Endothelial cell of hepatic sinusoid (primary cell): ENCODE measurements around the gene VDAC1.
"Not testable (repeated sequence)": the region's sequence is repeated elsewhere in the genome, so short reads cannot be mapped to it uniquely, and the experiment has no call there.

Experiments used
- in situ Hi-C: cut with HindIII; loops from 2 replicates; pipeline ENCODE4 v1.10.0; 2017; ENCODE audit warnings: low sequenced_read_pairs

VDAC1 gene

DNA sequence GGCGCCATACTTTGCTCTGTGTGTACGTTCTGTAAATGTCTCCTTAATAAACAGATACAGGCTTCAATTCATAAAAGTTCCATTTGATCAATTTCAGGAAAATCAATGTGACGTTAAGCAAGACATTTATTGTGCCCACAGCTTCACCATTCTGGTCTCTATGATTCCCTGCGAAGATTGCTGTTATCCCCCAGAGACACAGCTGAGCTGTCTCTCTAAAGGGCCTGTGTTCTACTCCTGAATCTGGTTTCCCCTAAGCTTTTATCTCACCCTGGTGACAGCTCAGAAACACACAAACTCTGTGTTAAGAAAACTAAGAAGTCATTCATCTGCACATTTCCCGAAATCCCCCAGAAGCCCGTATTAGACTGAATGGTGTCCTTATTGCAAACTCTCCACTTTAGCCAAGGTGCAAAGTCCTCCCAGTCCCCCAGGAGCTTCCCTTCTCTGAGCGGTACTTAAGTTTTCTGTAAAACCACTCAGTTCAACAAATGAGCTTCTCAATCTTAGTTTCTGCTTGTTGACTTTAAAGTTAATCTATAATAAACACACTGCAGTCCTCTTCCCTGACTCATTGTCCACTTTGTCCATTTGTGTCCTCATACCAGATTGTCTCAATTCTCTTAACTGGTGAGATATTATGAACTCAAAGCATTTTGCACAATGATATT lies 35.0 kb downstream of the VDAC1 start:
- in situ Hi-C loops: no loop called here

DNA sequence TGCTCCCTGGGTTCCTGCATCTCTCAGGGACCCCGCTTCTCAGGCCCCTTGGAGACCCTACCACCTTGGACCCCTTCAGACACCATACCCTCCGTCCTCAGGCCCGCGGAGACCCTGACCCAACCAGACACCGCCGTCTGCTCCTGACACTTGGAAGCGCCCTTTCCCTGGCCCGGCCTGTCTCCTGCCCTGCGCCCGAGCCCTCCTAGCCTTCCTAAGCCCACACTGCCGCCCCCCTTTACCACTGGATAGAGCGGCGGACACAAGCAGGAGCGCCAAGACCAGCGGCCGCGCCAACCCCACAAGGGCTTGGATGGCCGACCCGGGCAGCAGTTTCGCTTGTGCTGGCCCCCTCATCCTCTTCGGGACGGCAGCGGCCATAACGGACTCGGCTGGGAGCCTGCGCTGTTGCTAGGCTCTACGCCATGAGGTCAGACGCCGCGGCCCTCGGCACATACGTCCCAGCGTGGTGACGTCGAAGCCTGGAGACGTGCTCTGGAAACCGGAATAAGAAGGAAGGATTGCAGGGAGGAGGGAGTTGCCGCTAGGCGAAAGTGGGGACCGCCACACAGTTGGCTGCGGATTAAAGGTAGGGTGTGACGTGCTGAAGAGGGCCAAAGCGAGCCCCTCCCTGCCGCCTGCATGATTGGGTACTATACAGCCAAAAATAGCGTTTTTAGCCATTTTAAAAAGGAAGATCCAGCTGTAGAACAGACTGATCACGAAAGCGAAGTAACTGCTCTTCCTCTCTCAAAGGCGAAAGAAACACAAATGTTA lies 36.4 kb downstream of the VDAC1 start, which contains the start of gene C5orf15:
TSS of gene C5orf15 (minus strand) at position 422 of the 777 bp plus-strand sequence. CDS start at position 381, 41 bp downstream.
- in situ Hi-C loops: no loop called here

DNA sequence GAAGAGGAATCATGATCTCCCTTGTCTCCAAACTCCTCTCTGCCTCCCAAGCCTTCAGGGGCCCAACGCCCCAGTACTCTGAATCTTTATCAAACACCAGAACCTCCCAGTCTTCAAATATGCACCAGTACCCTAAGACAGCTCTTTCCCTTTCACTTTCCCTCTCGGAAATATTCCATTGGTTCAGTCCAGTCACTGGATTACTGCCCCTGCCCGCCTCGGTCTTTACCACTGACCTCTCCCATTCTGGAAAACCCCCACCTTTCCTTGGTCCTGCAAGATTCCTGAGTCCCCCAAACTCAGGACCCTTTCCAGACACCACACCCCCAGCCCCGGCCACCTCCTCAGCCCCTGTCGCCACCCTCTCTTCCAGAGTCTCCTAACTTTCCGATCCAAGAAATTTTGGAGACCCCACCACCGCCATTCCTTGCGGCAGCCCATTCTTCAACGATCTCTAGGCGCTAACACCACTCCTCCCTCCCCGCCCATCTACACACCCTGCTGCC lies 37.0 kb downstream of the VDAC1 start:
- in situ Hi-C loops: no loop called here

DNA sequence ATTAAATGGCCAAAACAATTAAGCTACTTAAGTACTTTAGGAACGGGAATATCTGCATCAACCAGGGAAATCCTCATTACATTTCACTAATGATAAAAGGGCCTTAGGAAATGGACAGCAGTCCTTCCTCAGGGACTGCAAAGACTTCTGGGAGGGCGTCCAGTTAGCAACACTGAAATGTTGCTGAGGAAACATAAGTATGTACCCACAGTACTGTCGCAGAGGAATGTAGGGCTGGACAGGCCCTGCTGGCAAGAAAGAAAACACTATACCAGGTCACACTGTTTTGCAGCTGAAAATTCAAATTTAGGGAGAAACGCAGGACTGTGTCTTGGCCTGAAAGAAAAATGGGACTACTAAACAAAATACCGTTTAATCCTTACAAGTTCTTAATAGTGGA lies 37.7 kb downstream of the VDAC1 start:
- in situ Hi-C loops: no loop called here

DNA sequence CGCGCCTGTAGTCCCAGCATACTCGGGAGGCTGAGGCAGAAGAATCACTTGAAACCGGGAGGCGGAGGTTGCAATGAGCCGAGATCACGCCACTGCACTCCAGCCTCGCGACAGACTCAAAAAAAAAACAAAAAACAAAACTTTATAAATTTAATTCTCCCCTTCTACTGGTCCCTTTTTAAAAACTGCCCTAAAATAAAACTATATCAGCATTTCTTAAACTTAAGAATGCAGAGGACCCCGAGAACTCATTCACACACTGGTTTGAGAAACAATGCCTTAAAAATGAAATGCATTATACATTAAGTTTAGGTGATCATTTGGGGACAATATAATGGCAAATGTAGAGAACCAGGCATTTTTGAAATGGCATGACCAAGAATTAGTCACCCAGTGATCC lies 38.7 kb downstream of the VDAC1 start:
- in situ Hi-C loops: no loop called here

DNA sequence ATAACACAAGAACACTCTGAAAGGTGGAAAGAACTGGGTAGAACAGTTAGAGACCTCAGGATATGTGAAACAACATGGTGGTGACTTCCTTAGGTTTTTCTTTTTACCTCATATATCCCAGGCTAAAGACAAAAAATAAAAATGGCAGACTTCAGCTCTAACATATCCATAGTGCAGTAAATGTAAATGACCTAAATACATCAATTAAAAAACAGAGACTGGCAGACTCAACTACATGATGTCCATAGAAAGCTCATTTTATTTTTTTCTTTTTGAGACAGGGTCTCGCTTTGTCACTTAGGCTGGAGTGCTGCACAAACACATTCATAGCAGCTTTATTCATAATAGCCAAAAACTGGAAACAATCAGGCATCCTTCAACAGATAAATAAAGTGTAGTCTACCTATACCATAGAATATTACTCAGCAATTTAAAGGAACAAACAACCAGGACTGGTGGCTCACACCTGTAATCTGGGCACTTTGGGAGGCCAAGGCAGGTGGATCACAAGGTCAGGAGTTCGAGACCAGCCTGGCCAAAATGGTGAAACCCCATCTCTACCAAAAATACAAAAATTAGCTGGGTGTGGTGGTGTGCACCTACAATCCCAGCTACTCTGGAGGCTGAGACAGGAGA lies 41.2 kb downstream of the VDAC1 start:
- in situ Hi-C loops: no loop called here

DNA sequence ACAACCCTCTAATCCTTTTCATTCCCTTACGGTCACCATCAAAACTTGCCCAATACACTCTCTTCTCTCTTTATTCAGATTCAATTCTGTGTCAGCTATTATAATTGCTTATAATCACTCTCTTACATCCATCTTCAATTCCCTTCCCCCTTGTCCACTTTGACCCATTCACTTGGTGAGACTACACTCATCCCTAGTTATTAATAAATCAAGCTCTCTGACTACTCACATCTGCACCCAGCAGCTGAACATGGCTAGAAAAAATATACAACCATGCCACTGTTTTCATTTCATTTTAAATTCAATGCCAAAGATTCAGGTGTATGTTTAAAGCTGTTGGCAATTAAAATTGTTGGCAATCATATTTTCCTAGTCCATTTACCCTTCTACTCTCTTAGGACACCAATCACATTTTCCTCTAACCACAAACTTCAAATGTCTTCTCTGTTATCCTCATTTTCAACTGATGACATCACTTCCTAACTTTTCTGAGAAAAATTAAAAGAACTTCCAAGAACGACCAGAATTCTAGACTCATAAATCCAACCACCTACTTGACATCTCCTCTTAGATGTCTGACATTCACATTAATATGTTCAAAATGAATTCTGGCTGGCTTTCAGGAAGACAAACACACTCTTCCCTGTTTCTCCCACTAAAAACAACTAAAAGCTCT lies 41.8 kb downstream of the VDAC1 start:
- in situ Hi-C loops: no loop called here

DNA sequence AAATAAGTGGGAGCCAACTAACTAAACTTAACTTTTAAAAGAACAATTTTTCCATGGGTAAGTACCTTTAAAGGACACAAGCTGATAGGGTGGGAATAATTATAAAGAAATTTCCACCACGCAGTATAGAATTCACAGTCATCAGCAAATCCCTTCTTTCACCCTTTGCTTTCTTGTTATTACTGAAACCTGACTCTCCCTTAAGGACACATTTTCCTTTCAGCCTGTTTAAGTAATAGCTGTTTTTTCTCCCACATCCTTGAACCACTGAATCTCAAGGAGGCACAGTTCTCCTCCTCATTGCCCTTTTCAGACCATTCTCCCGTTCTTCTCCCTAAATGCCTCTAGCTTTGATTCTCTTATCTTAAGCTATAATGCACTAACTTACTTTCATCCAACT lies 42.6 kb downstream of the VDAC1 start:
- in situ Hi-C loops: no loop called here

DNA sequence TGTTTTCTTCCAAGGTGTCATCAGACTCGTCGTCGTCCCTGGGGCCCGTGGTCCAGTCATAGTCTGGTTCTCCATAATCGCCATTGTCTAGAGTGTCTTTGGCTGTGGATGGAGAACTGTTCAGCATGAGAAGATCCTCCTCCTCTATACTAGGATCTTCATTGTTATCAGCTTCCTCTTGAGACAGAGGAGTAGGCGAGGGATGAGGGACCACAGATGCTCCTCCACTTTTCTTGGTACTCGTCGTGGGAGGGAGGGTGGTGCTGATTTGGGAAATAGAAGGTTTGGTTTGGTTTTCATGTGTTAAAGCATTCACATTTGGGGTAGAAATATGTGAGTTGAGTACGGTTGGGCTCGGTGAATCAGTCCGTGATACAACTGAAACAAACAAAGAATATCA lies 45.1 kb downstream of the VDAC1 start:
- in situ Hi-C loops: no loop called here

DNA sequence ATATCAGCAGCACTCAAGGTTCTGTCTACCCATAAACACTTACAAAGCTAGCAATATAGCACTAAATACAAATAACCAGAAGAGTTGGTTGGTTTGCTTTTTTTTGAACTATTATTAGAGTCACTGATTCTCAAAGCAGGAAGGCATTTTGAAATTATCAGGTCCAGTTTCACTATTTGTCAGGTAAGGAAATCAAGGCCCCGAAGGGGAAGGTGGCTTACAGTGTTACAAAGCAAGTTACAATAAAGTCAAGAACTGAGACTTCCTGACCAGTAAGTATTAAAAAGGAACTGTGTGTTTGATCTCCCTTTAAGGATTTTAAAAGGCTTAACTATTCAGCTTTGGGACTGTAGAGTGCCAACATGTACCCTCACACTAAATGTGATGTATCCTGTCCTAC lies 47.2 kb downstream of the VDAC1 start:
- in situ Hi-C loops: no loop called here

DNA sequence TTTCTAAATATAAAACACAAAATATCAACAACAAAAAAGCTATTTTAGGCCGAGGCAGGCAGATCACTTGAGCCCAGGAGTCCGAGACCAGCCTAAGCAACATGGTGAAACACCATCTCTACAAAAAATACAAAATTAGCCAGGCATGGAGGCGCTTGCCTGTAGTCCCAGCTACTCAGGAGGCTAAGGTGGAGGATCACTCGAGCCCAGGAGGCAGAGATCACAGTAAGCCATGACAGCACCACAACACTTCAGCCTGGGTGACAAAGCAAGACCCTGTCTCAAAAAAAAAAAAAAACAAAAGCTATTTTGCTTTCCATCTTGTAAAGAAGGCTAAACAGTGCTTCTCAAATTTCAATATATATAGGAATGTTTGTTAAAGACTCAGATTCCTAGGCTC lies 47.7 kb downstream of the VDAC1 start:
- in situ Hi-C loops: no loop called here

DNA sequence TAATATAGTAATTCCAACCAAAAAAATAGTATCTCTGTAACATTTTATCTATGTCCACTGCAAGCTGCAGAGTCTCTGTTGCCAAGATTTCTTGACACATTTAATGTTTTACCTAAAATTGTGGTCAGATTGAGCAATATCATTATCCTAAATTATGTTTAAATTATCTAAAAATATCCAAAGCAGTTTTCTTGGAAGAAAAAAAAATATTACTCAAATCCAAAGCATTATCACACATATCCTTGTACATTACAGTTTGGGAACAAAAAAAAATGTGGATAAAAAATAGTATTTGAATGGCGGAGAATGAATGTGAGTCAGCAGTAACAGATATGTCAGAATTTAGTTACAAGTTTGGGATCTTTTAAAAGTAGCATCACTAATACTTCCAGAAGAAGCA lies 48.6 kb downstream of the VDAC1 start:
- in situ Hi-C loops: not testable (repeated sequence)

DNA sequence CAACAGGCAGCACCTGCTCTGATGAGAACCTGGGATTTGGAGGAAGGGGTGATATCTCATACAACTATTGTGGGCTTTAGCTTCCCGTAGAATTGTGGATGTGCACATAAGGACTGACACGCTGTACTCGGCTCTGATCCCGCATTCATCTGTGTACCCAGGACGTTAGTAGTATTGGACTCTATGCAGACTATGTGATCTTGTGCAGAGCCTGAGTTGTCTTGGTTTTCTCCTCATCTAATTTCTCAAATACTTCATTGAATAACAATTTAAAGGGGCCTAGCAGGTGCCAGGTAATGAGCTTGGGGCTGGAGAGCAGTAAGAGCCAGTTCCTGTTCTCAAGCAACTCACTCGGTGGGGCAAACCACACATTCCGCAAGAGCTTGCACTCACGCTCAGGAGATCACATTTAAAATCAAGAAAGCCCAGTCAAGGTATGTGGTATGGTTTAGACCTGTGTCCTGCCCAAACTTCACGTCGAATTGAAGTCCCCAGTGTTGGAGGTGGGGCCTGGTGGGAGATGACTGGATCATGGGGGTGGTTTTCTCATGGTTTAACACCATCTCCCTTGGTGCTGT lies 51.1 kb downstream of the VDAC1 start:
- in situ Hi-C loops: no loop called here

DNA sequence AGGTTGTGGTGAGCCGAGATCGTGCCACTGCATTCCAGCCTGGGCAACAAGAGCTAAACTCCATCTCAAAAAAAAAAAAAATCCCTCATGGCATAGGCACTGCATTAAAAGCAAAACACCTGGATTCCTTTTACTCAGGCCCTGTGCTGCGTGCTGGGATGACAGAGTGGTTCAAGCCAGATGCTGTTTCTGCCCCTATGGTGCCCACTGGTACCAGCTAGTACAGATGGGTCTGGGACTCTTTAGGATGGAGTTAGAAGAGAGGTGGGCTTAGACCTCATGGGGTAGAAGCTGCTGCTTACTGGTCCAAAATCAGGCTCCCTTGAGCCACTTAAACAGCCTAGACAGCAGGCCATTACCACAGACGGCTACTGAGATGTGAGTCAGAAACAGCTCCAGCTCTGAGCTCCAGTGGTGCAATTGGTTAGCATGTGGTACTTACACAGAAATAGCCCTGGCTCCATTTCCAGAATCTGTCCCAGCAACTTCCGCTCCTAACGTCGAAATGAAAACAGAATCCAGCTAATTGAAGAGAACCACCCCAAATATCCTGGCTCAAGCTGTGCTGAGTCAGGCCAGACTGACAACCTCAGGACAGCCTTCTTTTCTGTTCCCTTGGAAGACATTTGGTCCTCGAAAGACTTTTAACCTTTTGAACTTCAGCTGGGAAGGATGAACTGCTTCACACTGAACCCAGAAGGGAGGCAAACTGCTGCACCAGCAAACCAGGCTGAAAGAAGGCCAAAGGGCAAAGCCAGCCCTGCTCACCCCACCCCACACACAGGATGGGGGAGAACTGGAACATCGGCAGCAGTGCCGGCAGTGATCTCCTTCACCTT lies 51.8 kb downstream of the VDAC1 start:
- in situ Hi-C loops: no loop called here

DNA sequence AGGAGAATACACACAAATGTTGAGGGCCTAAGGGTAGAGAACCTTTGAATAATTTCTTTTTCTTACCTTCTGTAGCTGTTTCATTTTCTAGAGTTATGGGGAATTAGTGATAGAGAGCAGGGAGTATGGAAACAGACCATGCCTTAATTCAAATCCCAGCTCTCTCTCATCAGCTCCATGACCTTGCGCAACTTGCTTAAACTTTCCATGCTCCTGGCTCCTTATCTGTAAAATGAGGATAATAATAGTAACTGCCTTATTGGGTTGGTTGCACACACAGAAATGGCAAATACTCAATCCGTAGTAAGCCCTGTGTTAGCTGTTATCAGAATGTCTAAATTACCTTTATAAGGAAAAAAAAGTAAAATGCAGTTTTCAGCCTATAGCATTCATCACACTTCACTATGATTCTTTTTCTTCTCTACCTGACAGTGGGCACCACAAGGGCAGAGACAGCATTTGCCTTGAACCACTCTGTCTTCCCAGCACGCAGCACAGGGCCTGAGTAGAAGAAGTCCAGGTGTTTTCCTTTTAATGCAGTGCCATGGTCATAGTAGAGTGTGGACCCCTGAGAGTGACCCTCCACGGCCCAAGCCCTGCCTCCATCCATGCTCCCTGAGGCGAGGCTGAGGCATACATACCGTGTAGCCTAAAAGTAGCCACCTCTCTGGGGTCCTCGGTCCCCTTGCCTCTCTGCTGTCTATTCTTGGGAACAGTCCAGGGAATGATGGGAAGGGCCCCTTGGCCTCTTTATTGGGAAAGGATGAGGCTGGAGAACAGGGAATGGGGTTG lies 53.8 kb downstream of the VDAC1 start:
- in situ Hi-C loops: no loop called here

DNA sequence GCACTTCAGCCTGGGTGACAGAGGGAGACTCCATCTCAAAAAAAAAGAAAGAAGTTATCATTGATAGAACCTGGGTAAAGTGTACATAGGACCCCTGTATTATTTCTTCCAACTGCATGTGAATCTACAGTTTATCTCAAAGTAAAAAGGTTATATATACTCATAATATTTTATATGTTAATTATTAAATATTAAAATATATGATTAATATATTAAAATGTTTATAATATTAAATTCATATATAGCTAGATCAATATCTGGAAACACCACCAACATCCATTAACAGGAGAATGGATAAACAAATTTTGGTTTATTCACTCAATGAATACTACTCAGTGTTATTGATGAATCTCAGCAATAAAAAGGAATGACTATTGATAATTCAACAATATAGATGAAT lies 56.1 kb downstream of the VDAC1 start:
- in situ Hi-C loops: no loop called here

DNA sequence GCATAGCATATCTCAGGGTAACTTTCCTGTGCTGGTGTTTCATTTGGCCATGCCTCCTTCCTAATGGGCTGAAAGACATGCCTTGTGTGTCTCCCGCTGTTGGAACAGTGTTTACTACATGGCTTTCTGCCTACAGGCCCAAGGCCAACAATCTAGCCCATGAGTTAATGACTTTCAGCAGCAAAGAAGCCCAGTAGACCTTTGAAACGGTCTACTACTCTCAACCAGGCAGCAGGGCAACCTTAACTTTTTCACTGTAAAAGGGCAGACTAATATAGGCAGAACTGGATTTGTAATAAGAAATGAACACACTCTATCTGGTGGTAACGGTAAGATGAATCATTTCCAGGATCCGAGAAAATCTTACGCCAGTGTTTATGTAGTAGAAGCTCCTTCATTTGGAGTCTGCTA lies 57.3 kb downstream of the VDAC1 start:
- in situ Hi-C loops: no loop called here

DNA sequence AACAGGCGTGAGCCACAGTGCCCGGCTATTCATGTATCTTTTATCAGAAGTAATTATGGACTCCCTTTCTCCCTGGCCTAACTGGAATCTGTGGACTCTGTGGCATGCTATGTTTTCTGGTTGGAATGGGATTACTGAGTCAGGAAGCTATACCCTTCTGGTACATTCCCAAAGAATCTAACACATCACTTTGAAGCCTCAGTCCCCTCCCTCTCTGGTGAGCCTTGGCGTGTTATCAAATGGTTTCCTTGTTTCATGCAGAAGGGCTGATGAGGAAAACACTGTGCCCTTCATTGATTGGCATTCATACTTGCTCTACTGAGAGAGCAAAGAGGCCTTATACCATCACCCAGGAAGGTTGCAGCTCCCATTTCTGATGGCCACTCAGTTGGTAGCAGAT lies 59.2 kb downstream of the VDAC1 start:
- in situ Hi-C loops: no loop called here
